GM12878 (cell line): ENCODE data around the gene DAB2IP. TPM values are rescaled to one million over a fixed set of nuclear protein-coding genes. Genes with fewer than 3 reads are reported as not detected.

ENCODE experiments used
- ATAC-seq: fragments of 200-7000 bp; cut with Tn5 transposase; 3 replicates; pipeline ENCODE4 v1.9.1; 2020; ENCODE audit warnings: mild to moderate bottlenecking, moderate library complexity
- BruUV-seq: library from RNA; stranded (reverse); fragments of 400-500 nt; replicated peaks from 2 replicates; lab custom pipeline; 2021; lab: Mats Ljungman, UMichigan
- CTCF ChIA-PET: fragments of 300-600 bp; sonication (Branson Sonifier 250); formaldehyde crosslinking; extraction: SDS; loops from one replicate; lab custom pipeline; 2021; ENCODE audit warnings: inconsistent platforms; lab: Yijun Ruan, JAX
- POLR2A ChIA-PET: fragments of 350-600 bp; formaldehyde crosslinking; extraction: SDS; loops from one replicate; lab custom pipeline; 2021; ENCODE audit warnings: inconsistent platforms; lab: Charles Lee
- RAD21 ChIA-PET: fragments of 300-600 bp; sonication (Branson Sonifier 250); formaldehyde crosslinking; loops from one replicate; lab custom pipeline; 2023; ENCODE audit warnings: antibody characterized with exemption; ENCODE audit not compliant: unreplicated experiment; lab: Charles Lee
- SMC1A ChIA-PET: fragments of 300-600 bp; sonication (Branson Sonifier 250); formaldehyde crosslinking; loops from one replicate; lab custom pipeline; 2023; ENCODE audit not compliant: unreplicated experiment, uncharacterized antibody; lab: Charles Lee
- DNase-seq: peaks from one replicate; pipeline ENCODE4 v3.0.0-alpha.2; 2011; ENCODE audit warnings: low read depth, low spot score
- FAIRE-seq: peaks from 3 replicates; lab custom pipeline; 2011; peaks lifted over from hg19 to GRCh38; lab: Jason Lieb, UNC
- H2AFZ ChIP-seq: 2 replicates; pipeline ENCODE4 v1.6.0; 2011; ENCODE audit warnings: low read depth, low read length, control low read depth; ENCODE audit not compliant: control insufficient read depth
- H3K27ac ChIP-seq: 2 replicates; pipeline ENCODE4 v1.5.1; 2011; ENCODE audit warnings: control low read depth; ENCODE audit not compliant: control insufficient read depth, insufficient read depth
- H3K27me3 ChIP-seq, 2 experiments: replicated peaks in 1 of 2; 2 replicates each; pipeline versions ENCODE4 v1.6.0 to v1.6.1; 2011; ENCODE audit warnings: low read length in 1 of 2; ENCODE audit not compliant: control insufficient read depth in 2 of 2, insufficient read depth in 2 of 2
- H3K36me3 ChIP-seq, 2 experiments: 2 replicates each; pipeline ENCODE4 v1.5.1; 2011; ENCODE audit warnings: low read length in 1 of 2; ENCODE audit not compliant: control insufficient read depth in 2 of 2, insufficient read depth in 2 of 2
- H3K4me1 ChIP-seq: 2 replicates; pipeline ENCODE4 v1.6.1; 2011; ENCODE audit warnings: mild to moderate bottlenecking, low read length, moderate library complexity, mixed read lengths; ENCODE audit not compliant: control insufficient read depth, insufficient read depth
- H3K4me2 ChIP-seq: 2 replicates; pipeline ENCODE4 v1.6.0; 2011; ENCODE audit warnings: control low read depth; ENCODE audit not compliant: control insufficient read depth, insufficient read depth
- H3K4me3 ChIP-seq: fragments of 200-600 bp; sonication (generic); 2 replicates; pipeline ENCODE4 v1.5.1; 2016
- H3K79me2 ChIP-seq: 2 replicates; pipeline ENCODE4 v1.6.0; 2011; ENCODE audit warnings: low read length; ENCODE audit not compliant: control insufficient read depth, insufficient read depth
- H3K9ac ChIP-seq: 2 replicates; pipeline ENCODE4 v1.8.0; 2011; ENCODE audit warnings: low read length, control low read depth, mixed read lengths; ENCODE audit not compliant: control insufficient read depth, insufficient read depth
- H3K9me3 ChIP-seq: replicated peaks from 3 replicates; pipeline ENCODE4 v1.5.1; 2011; ENCODE audit warnings: mild to moderate bottlenecking, low read length; ENCODE audit not compliant: control insufficient read depth, insufficient read depth
- H4K20me1 ChIP-seq: 2 replicates; pipeline ENCODE4 v1.6.0; 2011; ENCODE audit not compliant: control insufficient read depth, insufficient read depth
- ETV6 ChIP-seq, 2 experiments: fragments of 450-650 bp in 1 of 2; IDR thresholded peaks in 1 of 2; conservative IDR thresholded peaks in 1 of 2; 2 replicates each; pipeline ENCODE4 v1.6.1; 2014; ENCODE audit warnings: antibody characterized with exemption in 1 of 2, borderline replicate concordance in 1 of 2, low read depth in 1 of 2, mild to moderate bottlenecking in 1 of 2, moderate library complexity in 1 of 2
- EZH2 ChIP-seq: IDR thresholded peaks from 2 replicates; pipeline ENCODE4 v1.6.1; 2012; ENCODE audit warnings: low read depth, mild to moderate bottlenecking, control low read depth, inconsistent platforms, low read length, borderline replicate concordance; ENCODE audit not compliant: control insufficient read depth
- GATAD2B ChIP-seq: fragments of 450-650 bp; conservative IDR thresholded peaks from 2 replicates; pipeline ENCODE4 v1.6.1; 2017; ENCODE audit warnings: low read depth, mild to moderate bottlenecking, moderate library complexity
- NFYA ChIP-seq: IDR thresholded peaks from 2 replicates; pipeline ENCODE4 v1.6.1; 2011; ENCODE audit warnings: low read depth, mild to moderate bottlenecking, low read length, improper control_type of control experiment, borderline replicate concordance
- PBX3 ChIP-seq: IDR thresholded peaks from 2 replicates; pipeline ENCODE4 v1.6.1; 2011; ENCODE audit warnings: mild to moderate bottlenecking, low read depth, low read length, moderate library complexity; ENCODE audit not compliant: insufficient replicate concordance
- RB1 ChIP-seq: fragments of 450-650 bp; formaldehyde crosslinking; IDR thresholded peaks from 2 replicates; pipeline ENCODE4 v1.6.1; 2017; ENCODE audit warnings: mild to moderate bottlenecking, borderline replicate concordance
- RELB ChIP-seq: fragments of 450-650 bp; IDR thresholded peaks from 2 replicates; pipeline ENCODE4 v1.6.1; 2017; ENCODE audit warnings: low read depth, mild to moderate bottlenecking, moderate library complexity
- SRF ChIP-seq, 2 experiments: IDR thresholded peaks; 2 replicates each; pipeline ENCODE4 v1.6.1; 2011; ENCODE audit warnings: low read depth in 2 of 2, low read length in 2 of 2, mild to moderate bottlenecking in 1 of 2, moderate library complexity in 1 of 2
- TCF7 ChIP-seq: IDR thresholded peaks from 2 replicates; pipeline ENCODE4 v1.6.1; 2014; ENCODE audit warnings: antibody characterized with exemption, borderline replicate concordance
- ZNF24 ChIP-seq: fragments of 450-650 bp; IDR thresholded peaks from 2 replicates; pipeline ENCODE4 v1.6.1; 2017; ENCODE audit warnings: antibody characterized with exemption, mild to moderate bottlenecking
- WGBS: methylation state at CpG from one replicate; pipeline ENCODE4 v1.1.6; 2016; ENCODE audit warnings: low lambda C conversion rate; ENCODE audit not compliant: insufficient replicate concordance, insufficient coverage; ENCODE audit errors: missing lambda C conversion rate; 5-methylcytosine and 5-hydroxymethylcytosine counted together
- in situ Hi-C: fragments of 300-500 bp; cut with MboI; formaldehyde crosslinking; loops from 9 replicates; pipeline ENCODE4 v1.14.3; 2018; ENCODE audit warnings: mixed read lengths
- intact Hi-C: fragments of 100-400 bp; cut with micrococcal nuclease; formaldehyde crosslinking; loops from one replicate; pipeline ENCODE4 v1.14.2; 2022; ENCODE audit not compliant: unreplicated experiment
- polyA plus RNA-seq, 11 experiments: library from polyadenylated mRNA; depleted of rRNA in 4 of 11; unstranded in 6 of 11; stranded (reverse) in 5 of 11; fragments of >200 nt; fragmentation: Nextera tagmentation in 4 of 11; fragmentation: Illumina TruSeq in 1 of 11; extraction: Ambion mirVana in 4 of 11; extraction: Trizol in 1 of 11; gene quantifications; 1 replicate in 1 of 11; 2 replicates in 10 of 11; pipeline versions ENCODE4 v1.2.1 to v1.2.3, GENCODE V29; 2011 to 2016; ENCODE audit warnings: inconsistent platforms in 2 of 11, missing spikeins in 2 of 11, low read depth in 1 of 11
- total RNA-seq, 4 experiments: library from RNA; depleted of rRNA in 3 of 4; stranded (reverse); fragments of >200 nt in 3 of 4; fragmentation: Illumina TruSeq in 1 of 4; extraction: Trizol in 1 of 4; gene quantifications; 2 replicates each; pipeline versions ENCODE4 v1.2.1 to v1.2.3, GENCODE V29; 2013 to 2021

DAB2IP gene
- total and polyA plus RNA-seq, 10 of the 15 experiments (the other 5 are each of a cell fraction or from before 2014, with no cell fraction given), result 0.03 to 0.38 (median 0.14) TPM; not detected in 6

- CTCF ChIA-PET, result no interaction called here
- Histone ChIP-seq H2AFZ (no peak overlapping the region), H3K9ac (no peak overlapping the region), H3K36me3 (no peaks in the 10 kb centered on the region), H3K9me3 (no peaks in the 10 kb centered on the region), H3K4me1 (no peaks in the 10 kb centered on the region), H3K4me2 (no peak overlapping the region), H3K79me2 (no peaks in the 10 kb centered on the region), H4K20me1 (no peaks in the 10 kb centered on the region), H3K4me3 (no peak overlapping the region), H3K27ac (no peak overlapping the region), H3K27me3 (peaks cover 6 to 8% of the 10 kb centered on the region in 2 experiments)
- in situ Hi-C loops, result no loop called here
- 38% methylated on average over 9 of the region's 9 CpGs for WGBS
- SMC1A ChIA-PET, result no interaction called here
- FAIRE-seq, result no peak
- intact Hi-C loops, result no loop called here
- RAD21 ChIA-PET, result no interaction called here
- ATAC-seq, result no peak
- POLR2A ChIA-PET, result no interaction called here
- BruUV-seq, result no TSS peak
- no peak for DNase-seq
- no peak for TF ChIP-seq SRF (IDR thresholded peaks at IDR 0.05; ENCODE audit: low read depth in 2 of 2, low read length in 2 of 2)
- TF ChIP-seq ZNF24, result no peak
- no peak for TF ChIP-seq GATAD2B
- TF ChIP-seq EZH2, result no peak
- no peak for TF ChIP-seq TCF7
- no peak for TF ChIP-seq NFYA
- no peak for TF ChIP-seq RB1
- TF ChIP-seq PBX3, result no peak
- TF ChIP-seq ETV6 (conservative IDR thresholded peaks at IDR 0.05 in 1 of 2, IDR thresholded peaks at IDR 0.05 in 1 of 2; ENCODE audit: borderline replicate concordance in 1 of 2, low read depth in 1 of 2), result no peak
- no peak for TF ChIP-seq RELB
These were observed 40.8 kb upstream of the DAB2IP start for GRCh38 chr9:121610638-121610953.
